Heart right ventricle (tissue), 16 donors: ENCODE measurements around the gene RBBP5. TPM values are rescaled to one million over a fixed set of nuclear protein-coding genes. Genes with fewer than 3 reads are reported as not detected.

Experiments
- ATAC-seq, 8 donors: fragments of 200-7000 bp; cut with Tn5 transposase; one replicate each; pipeline ENCODE4 v1.9.1; 2020; ENCODE audit warnings: mild to moderate bottlenecking in 8 of 8, moderate library complexity in 8 of 8, moderate number of reproducible peaks in 1 of 8
- DNase-seq, 2 donors: peaks; one replicate each; pipeline ENCODE4 v3.0.0-alpha.2; 2020
- H3K27ac ChIP-seq, 10 donors: fragments of 200-600 bp; sonication (generic) in 2 of 10; one replicate each; pipeline versions ENCODE4 v1.5.0 to v1.8.0; 2020 to 2022; ENCODE audit warnings: mild to moderate bottlenecking in 3 of 10
- H3K27me3 ChIP-seq, 7 donors: fragments of 200-600 bp; one replicate each; pipeline ENCODE4 v1.8.0; 2021 to 2022; ENCODE audit warnings: mild to moderate bottlenecking in 2 of 7
- H3K36me3 ChIP-seq, 9 donors: fragments of 200-600 bp; sonication (generic) in 1 of 9; one replicate each; pipeline versions ENCODE4 v1.5.0 to v1.8.0; 2020 to 2022; ENCODE audit warnings: mild to moderate bottlenecking in 2 of 9
- H3K4me1 ChIP-seq, 9 donors: fragments of 200-600 bp; sonication (generic) in 1 of 9; one replicate each; pipeline versions ENCODE4 v1.5.0 to v1.8.0; 2020 to 2022; ENCODE audit warnings: mild to moderate bottlenecking in 4 of 9
- H3K4me3 ChIP-seq, 10 donors: fragments of 200-600 bp; sonication (generic) in 2 of 10; one replicate each; pipeline versions ENCODE4 v1.5.0 to v1.8.0; 2020 to 2022; ENCODE audit warnings: mild to moderate bottlenecking in 7 of 10, moderate library complexity in 2 of 10
- H3K9me3 ChIP-seq, 11 donors: fragments of 200-600 bp in 10 of 11; sonication (generic) in 2 of 11; one replicate each; pipeline versions ENCODE4 v1.5.0 to v1.8.0; 2013 to 2022; ENCODE audit warnings: mild to moderate bottlenecking in 2 of 11, control low read depth in 1 of 11, moderate library complexity in 1 of 11
- WGBS, 2 donors: extraction: QIAGEN DNeasy Blood & Tissue Kit; methylation state at CpG; one replicate each; pipeline ENCODE4 v1.1.7; 2013; ENCODE audit warnings: inconsistent platforms in 1 of 2; 5-methylcytosine and 5-hydroxymethylcytosine counted together
- intact Hi-C, 10 donors: fragments of 100-400 bp; cut with DNase I; formaldehyde crosslinking; loops; one replicate each; pipeline versions ENCODE4 v1.11.1 to v1.14.2; 2022
- polyA plus RNA-seq, 2 donors: library from polyadenylated mRNA; stranded (reverse); fragments of 200-250 nt; gene quantifications; one replicate each; pipeline ENCODE4 v1.2.3, GENCODE V29; 2013
- total RNA-seq, 10 donors: library from RNA; stranded (reverse); fragmentation: NEBNext Ultra II Directional in 3 of 10; extraction: Animal tissue kit (Norgen Biotek cat#: 25700) in 3 of 10; gene quantifications; one replicate each; pipeline versions ENCODE4 v1.2.1 to v1.2.4, GENCODE V29; 2021 to 2023
- TF ChIP-seq, protein P1 (sequence below), 9 donors: fragments of 200-600 bp; sonication (generic) in 2 of 9; IDR thresholded peaks; one replicate each; pipeline versions ENCODE4 v1.5.0 to v1.8.0; 2021 to 2022; ENCODE audit warnings: antibody characterized with exemption in 9 of 9, mild to moderate bottlenecking in 5 of 9, moderate library complexity in 1 of 9
- donor health status: Arrhythmogenic right ventricular cardiomyopathy.
- donor health status: ischemic (EF 13 %, LVEDD 7.1; RV severe dilation, severe dysfunction).
- donor health status: healthy with polysubstance abuse.
- donor health status: DM: no; HTN: yes; CAD: no.
- donor health status: DM: no; HTN: no; CAD: no.
- donor health status: ischemic (EF 25% LVEDD 6.9; RV normal size, moderate dysfunction).
- donor health status: ischemic (EF 25% LVEDD 5.7; RV mildly dilated, moderate dysfunction).
- donor health status: healthy.
- donor health status: DM: yes; HTN: yes; CAD: no.
- donor health status: Ischemic cardiomyopathy.
- donor health status: ischemic (EF 35%, LVEDD 5.7; RV mildly dilated, moderate dysfunction).
- donor health status: nonischemic (EF 11% LVEDD 7.7; RV severe dilation, severe dysfunction).
- donor health status: DM: yes; HTN: yes; CAD: no.
- donor health status: PGD.
- donor health status: ischemic (EF 29% LVEDD 5.4; RV normal size, mild dysfunction).
- donor health status: nonischemic (EF 23%, LVEDD 6.1; RV moderate dilation, normal function).

RBBP5 gene
- total and polyA plus RNA-seq, 12 donors = 3.4 to 12.4 (median 9.0) TPM

DNA sequence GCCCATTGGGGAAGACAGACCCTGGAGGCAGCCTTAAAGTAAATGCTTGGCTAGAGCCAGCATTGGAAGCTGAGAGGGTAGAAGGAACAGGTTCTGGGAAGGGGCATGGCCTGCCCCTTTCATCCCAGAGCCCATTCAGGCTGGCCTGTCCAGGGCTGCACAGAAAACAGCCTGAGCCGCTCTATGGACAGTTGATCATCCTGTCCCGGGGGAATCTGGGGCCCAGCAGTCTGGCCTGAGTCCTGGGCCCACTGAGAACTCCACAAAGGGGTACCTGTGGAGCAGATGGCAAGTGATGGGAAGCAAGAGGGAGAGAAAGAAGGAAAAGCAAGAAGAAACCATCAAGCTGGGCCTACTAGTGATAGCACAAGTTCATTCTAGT lies 50.8 kb downstream of the RBBP5 start:
- H3K9me3 ChIP-seq = no peaks in the 10 kb centered on the region
- intact Hi-C loops = loop anchor here in 1 of 10 donors (10.0 kb wide), 1 partner anchor 184 kb away; no protein-coding TSS in a partner anchor
- 89 to 95% methylated on average over 2 of the region's 2 CpGs for WGBS, 2 donors
- H3K4me1 ChIP-seq = peaks cover 0 to 5% (median 0%) of the 10 kb centered on the region in 9 donors
- TF ChIP-seq, protein P1, sequence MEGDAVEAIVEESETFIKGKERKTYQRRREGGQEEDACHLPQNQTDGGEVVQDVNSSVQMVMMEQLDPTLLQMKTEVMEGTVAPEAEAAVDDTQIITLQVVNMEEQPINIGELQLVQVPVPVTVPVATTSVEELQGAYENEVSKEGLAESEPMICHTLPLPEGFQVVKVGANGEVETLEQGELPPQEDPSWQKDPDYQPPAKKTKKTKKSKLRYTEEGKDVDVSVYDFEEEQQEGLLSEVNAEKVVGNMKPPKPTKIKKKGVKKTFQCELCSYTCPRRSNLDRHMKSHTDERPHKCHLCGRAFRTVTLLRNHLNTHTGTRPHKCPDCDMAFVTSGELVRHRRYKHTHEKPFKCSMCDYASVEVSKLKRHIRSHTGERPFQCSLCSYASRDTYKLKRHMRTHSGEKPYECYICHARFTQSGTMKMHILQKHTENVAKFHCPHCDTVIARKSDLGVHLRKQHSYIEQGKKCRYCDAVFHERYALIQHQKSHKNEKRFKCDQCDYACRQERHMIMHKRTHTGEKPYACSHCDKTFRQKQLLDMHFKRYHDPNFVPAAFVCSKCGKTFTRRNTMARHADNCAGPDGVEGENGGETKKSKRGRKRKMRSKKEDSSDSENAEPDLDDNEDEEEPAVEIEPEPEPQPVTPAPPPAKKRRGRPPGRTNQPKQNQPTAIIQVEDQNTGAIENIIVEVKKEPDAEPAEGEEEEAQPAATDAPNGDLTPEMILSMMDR (IDR thresholded peaks at IDR 0.05) = no peak
- H3K4me3 ChIP-seq = no peak overlapping the region
- no peak overlapping the region for H3K27ac ChIP-seq
- H3K36me3 ChIP-seq = no peaks in the 10 kb centered on the region
- no peaks in the 10 kb centered on the region for H3K27me3 ChIP-seq
- no peak for DNase-seq
- ATAC-seq = no peak

DNA sequence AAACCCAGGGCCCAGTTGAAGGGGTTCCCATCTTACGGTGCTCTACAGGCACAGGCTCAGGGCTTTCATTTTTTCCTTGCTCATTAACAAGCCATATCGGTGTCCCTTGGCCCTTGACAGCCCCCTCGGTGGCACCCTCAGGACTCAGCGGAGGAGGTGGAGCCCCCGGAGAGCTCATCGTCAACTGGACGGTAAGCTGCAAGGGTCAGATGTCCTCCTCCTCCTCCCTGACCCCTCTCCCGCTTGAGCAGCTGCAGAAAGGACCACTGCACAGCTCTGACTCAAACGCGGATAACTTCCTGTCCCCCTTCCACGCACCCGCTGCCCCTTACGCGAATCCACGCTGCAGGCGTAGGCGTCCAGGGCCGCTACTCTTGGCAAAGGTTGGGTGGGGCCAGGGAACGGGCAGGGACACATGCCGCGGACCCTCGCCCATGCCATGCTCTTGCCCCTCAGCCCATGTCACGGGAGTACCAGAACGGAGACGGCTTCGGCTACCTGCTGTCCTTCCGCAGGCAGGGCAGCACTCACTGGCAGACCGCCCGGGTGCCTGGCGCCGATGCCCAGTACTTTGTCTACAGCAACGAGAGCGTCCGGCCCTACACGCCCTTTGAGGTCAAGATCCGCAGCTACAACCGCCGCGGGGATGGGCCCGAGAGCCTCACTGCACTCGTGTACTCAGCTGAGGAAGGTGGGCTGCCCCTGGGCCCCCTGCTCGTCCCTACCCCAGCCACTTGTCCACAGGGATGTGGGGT lies 52.2 kb downstream of the RBBP5 start:
- H3K4me3 ChIP-seq = no peak overlapping the region
- intact Hi-C loops = loop anchor here in 1 of 10 donors (10.0 kb wide), 1 partner anchor 185 kb away; no protein-coding TSS in a partner anchor
- no peak overlapping the region for H3K27ac ChIP-seq
- no peaks in the 10 kb centered on the region for H3K27me3 ChIP-seq
- ATAC-seq = peak in 3 of 8 donors; percentile 23 to 45 (median 29)
- TF ChIP-seq, protein P1 (IDR thresholded peaks at IDR 0.05) = no peak
- H3K9me3 ChIP-seq = no peaks in the 10 kb centered on the region
- H3K36me3 ChIP-seq = no peaks in the 10 kb centered on the region
- peaks cover 0 to 5% (median 0%) of the 10 kb centered on the region in 9 donors for H3K4me1 ChIP-seq
- 80 to 83% methylated on average over 42 of the region's 42 CpGs for WGBS, 2 donors
- DNase-seq = no peak

DNA sequence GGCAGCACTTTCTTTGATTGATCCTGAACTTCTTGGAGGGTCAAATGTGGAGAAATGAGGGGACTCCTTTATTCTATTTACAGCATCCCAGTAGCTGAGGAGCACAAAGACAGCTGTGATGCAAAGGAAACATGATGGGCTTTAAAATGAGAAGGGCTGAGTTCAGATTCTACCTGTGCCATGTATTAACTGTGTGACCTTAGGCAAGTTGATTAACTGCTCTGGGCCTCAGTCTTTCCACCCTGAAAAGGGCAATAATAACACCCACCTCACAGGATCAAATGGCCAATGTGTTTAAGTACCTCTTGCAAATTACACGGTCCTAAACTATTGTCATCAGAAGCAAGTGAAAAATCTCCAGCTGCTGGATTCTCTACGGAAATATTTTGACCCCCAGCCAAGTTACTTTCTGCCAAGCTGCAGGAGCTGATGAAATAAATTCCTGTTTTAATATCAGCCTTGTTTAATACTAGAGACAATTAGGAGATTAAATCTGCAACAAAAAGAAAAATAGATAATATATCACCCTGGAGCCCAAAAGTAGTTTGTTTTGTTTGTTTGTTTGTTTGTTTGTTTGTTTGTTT lies 53.2 kb downstream of the RBBP5 start:
- Histone ChIP-seq H3K4me1 (peaks cover 0 to 5% (median 0%) of the 10 kb centered on the region in 9 donors), H3K9me3 (no peaks in the 10 kb centered on the region), H3K4me3 (no peak overlapping the region), H3K27ac (no peak overlapping the region), H3K27me3 (no peaks in the 10 kb centered on the region), H3K36me3 (no peaks in the 10 kb centered on the region)
- 7 to 15% methylated on average over 2 of the region's 2 CpGs for WGBS, 2 donors
- ATAC-seq (no peak), DNase-seq (no peak)
- TF ChIP-seq, protein P1 (IDR thresholded peaks at IDR 0.05) = no peak
- intact Hi-C loops = no loop called here

DNA sequence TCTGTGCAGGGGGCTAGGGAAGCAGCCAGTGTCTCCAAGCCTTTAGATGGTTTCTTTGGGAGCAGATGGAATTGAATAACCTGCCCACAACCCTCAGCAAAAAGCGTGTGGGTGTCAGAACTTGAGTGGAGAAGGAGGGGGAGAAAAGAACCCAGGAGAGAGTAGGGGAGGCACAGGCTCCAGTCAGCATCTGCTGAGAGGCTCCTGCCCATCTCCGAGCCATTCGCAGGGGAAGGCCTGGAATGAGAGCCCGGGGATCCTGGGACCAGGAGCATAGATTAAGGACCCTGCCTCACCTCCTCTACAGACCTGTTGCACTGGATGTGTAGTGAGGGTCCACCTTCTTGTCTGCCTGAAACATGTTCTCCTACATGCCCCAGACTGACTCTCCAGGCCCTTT lies 53.8 kb downstream of the RBBP5 start:
- no peak for DNase-seq

More for the DNA sequence above, 53.8 kb downstream of the RBBP5 start:
- no peak for ATAC-seq
- Histone ChIP-seq H3K36me3 (no peaks in the 10 kb centered on the region), H3K4me3 (no peak overlapping the region), H3K27ac (no peak overlapping the region), H3K27me3 (no peaks in the 10 kb centered on the region), H3K9me3 (no peaks in the 10 kb centered on the region), H3K4me1 (peaks cover 0 to 5% (median 0%) of the 10 kb centered on the region in 9 donors)
- intact Hi-C loops = no loop called here
- TF ChIP-seq, protein P1 (IDR thresholded peaks at IDR 0.05) = no peak
- 82 to 96% methylated on average over 4 of the region's 4 CpGs for WGBS, 2 donors
